HepG2 (cell line): Measurements from ENCODE around the gene MYD88. TPM values are rescaled to one million over a fixed set of nuclear protein-coding genes. Genes with fewer than 3 reads are reported as not detected.

ENCODE experiments used
- FIP1L1 ChIP-seq: fragments of 200-400 bp; formaldehyde crosslinking; IDR thresholded peaks from 2 replicates; pipeline ENCODE4 v1.6.1; 2018; ENCODE audit warnings: low read depth, mild to moderate bottlenecking, low read length, moderate library complexity, borderline replicate concordance; ENCODE audit not compliant: insufficient read depth
- GATAD2A ChIP-seq: IDR thresholded peaks from 2 replicates; pipeline ENCODE4 v1.6.1; 2016
- IKZF4 ChIP-seq: sonication (generic); formaldehyde crosslinking; IDR thresholded peaks from 2 replicates; pipeline ENCODE4 v1.5.1; 2020; ENCODE audit warnings: borderline replicate concordance, mild to moderate bottlenecking, low read depth, missing genetic modification reagents; ENCODE audit errors: not compliant biosample characterization
- KLF11 ChIP-seq: IDR thresholded peaks from 2 replicates; pipeline ENCODE4 v1.6.1; 2016; ENCODE audit warnings: missing compliant biosample characterization
- MBD4 ChIP-seq: IDR thresholded peaks from 2 replicates; pipeline ENCODE4 v1.6.1; 2012; ENCODE audit warnings: low read length, inconsistent platforms, borderline replicate concordance
- NFIB ChIP-seq: sonication (generic); formaldehyde crosslinking; IDR thresholded peaks from 2 replicates; pipeline ENCODE4 v1.9.0; 2021; ENCODE audit warnings: missing genetic modification reagents, mild to moderate bottlenecking, borderline replicate concordance
- RELA ChIP-seq: sonication (generic); formaldehyde crosslinking; IDR thresholded peaks from 2 replicates; pipeline ENCODE4 v1.4.0; 2020; ENCODE audit warnings: missing genetic modification reagents
- THAP11 ChIP-seq: IDR thresholded peaks from 2 replicates; pipeline ENCODE4 v1.6.1; 2016; ENCODE audit warnings: missing biosample characterization, missing genetic modification reagents
- XBP1 ChIP-seq: sonication (generic); formaldehyde crosslinking; IDR thresholded peaks from 2 replicates; pipeline ENCODE4 v1.5.0; 2020; ENCODE audit warnings: missing genetic modification reagents
- ZNF260 ChIP-seq: sonication (generic); formaldehyde crosslinking; IDR thresholded peaks from 2 replicates; pipeline ENCODE4 v1.4.0; 2020; ENCODE audit warnings: missing genetic modification reagents, low read depth, mild to moderate bottlenecking, borderline replicate concordance
- ZNF34 ChIP-seq: sonication (generic); formaldehyde crosslinking; IDR thresholded peaks from 2 replicates; pipeline ENCODE4 v1.4.0; 2020; ENCODE audit warnings: mild to moderate bottlenecking, missing genetic modification reagents, borderline replicate concordance
- ZNF543 ChIP-seq: sonication (generic); formaldehyde crosslinking; IDR thresholded peaks from 2 replicates; pipeline ENCODE4 v1.4.0; 2020; ENCODE audit warnings: mild to moderate bottlenecking, missing genetic modification reagents
- ZNF615 ChIP-seq: sonication (generic); formaldehyde crosslinking; IDR thresholded peaks from 2 replicates; pipeline ENCODE4 v1.5.0; 2020; ENCODE audit warnings: mild to moderate bottlenecking, missing genetic modification reagents, borderline replicate concordance
- ZNF629 ChIP-seq: sonication (generic); formaldehyde crosslinking; conservative IDR thresholded peaks from 2 replicates; pipeline ENCODE4 v1.5.0; 2020; ENCODE audit warnings: missing genetic modification reagents
- ZNF672 ChIP-seq: sonication (generic); formaldehyde crosslinking; IDR thresholded peaks from 2 replicates; pipeline ENCODE4 v1.8.1; 2022; ENCODE audit warnings: missing genetic modification reagents
- polyA plus RNA-seq, 8 experiments: library from polyadenylated mRNA; depleted of rRNA in 3 of 8; stranded (reverse) in 7 of 8; unstranded in 1 of 8; fragments of >200 nt; fragmentation: Illumina TruSeq in 4 of 8; extraction: Trizol in 4 of 8; gene quantifications; 2 replicates each; pipeline versions ENCODE4 v1.2.1 to v1.2.3, GENCODE V29; 2011 to 2016; ENCODE audit warnings: low read depth in 4 of 8, missing spikeins in 1 of 8, mixed read lengths in 1 of 8; ENCODE audit not compliant: insufficient read depth in 1 of 8
- total RNA-seq, 5 experiments: library from RNA; depleted of rRNA; stranded (reverse); fragments of >200 nt; fragmentation: Illumina TruSeq; extraction: Trizol; gene quantifications; 2 replicates each; pipeline ENCODE4 v1.2.3, GENCODE V29; 2016; ENCODE audit warnings: low read depth in 1 of 5
- TF ChIP-seq, protein P1 (sequence below): IDR thresholded peaks from 2 replicates; pipeline ENCODE4 v1.6.1; 2016; ENCODE audit warnings: low read depth, missing genetic modification reagents, missing compliant biosample characterization
- TF ChIP-seq, protein P2 (sequence below): sonication (generic); formaldehyde crosslinking; IDR thresholded peaks from 2 replicates; pipeline ENCODE4 v1.4.0; 2020; ENCODE audit warnings: mild to moderate bottlenecking, low read depth, missing genetic modification reagents
- TF ChIP-seq, protein P3 (sequence below): sonication (generic); formaldehyde crosslinking; conservative IDR thresholded peaks from 2 replicates; pipeline ENCODE4 v1.4.0; 2020; ENCODE audit warnings: missing genetic modification reagents
- TF ChIP-seq, protein P4 (sequence below): sonication (generic); formaldehyde crosslinking; IDR thresholded peaks from 2 replicates; pipeline ENCODE4 v1.4.0; 2020; ENCODE audit warnings: mild to moderate bottlenecking, missing genetic modification reagents
- TF ChIP-seq, protein P5 (sequence below): sonication (generic); formaldehyde crosslinking; IDR thresholded peaks from 2 replicates; pipeline ENCODE4 v1.5.1; 2020; ENCODE audit warnings: missing genetic modification reagents, mild to moderate bottlenecking, borderline replicate concordance

The MYD88 gene
- total and polyA plus RNA-seq, 2 of the 13 experiments (the other 11 are each of a cell fraction or from before 2014, with no cell fraction given): 7.6 to 32.7 TPM

DNA sequence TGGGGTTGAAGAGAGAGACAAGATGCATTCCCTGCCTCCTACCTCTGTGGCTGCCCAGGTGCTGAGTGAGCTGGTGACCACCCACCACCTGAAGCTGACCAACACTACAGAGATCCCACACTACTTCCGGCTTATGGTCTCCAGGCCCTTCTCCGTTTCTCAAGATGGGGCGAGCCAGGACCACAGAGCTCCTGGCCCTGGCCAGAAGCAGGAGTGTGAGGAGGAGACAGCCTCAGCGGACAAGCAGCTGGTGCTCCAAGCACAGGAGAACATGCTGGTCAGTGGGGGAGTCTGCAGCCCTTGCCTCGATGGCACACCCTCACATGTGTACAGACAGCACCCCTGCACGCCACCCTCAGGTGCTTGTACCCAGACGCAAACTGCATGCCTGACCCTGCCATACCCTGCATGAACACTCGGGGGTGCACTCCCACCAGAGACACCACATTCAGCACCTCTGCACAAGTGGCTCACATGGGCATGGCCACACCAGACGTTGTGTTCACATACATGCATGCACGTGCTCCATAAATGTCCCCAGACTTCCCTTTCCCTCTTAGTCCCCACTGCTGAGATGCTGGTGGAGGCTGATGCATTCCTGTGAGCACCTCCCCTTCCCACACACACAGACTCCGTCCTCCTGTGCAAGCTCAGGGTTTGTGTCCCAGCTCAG is 20.6 kb upstream of the MYD88 start (continued):
- TF ChIP-seq NFIB (no peak), ZNF629 (CRISPR knock-in tag) (no peak), ZNF672 (CRISPR knock-in tag) (no peak), THAP11 (CRISPR knock-in tag) (0 out of 2 replicates have a peak, but pooled peaks have one; percentile 30), ZNF615 (CRISPR knock-in tag) (no peak), GATAD2A (CRISPR knock-in tag) (peak; percentile 47; the same call in 1 of the 2 replicates), ZNF34 (0 out of 2 replicates have a peak, but pooled peaks have one; percentile 30), ZNF543 (no peak), XBP1 (no peak), ZNF260 (no peak), IKZF4 (CRISPR knock-in tag) (no peak), MBD4 (no peak), KLF11 (no peak), FIP1L1 (no peak), RELA (CRISPR knock-in tag) (no peak)
- TF ChIP-seq, protein P1, sequence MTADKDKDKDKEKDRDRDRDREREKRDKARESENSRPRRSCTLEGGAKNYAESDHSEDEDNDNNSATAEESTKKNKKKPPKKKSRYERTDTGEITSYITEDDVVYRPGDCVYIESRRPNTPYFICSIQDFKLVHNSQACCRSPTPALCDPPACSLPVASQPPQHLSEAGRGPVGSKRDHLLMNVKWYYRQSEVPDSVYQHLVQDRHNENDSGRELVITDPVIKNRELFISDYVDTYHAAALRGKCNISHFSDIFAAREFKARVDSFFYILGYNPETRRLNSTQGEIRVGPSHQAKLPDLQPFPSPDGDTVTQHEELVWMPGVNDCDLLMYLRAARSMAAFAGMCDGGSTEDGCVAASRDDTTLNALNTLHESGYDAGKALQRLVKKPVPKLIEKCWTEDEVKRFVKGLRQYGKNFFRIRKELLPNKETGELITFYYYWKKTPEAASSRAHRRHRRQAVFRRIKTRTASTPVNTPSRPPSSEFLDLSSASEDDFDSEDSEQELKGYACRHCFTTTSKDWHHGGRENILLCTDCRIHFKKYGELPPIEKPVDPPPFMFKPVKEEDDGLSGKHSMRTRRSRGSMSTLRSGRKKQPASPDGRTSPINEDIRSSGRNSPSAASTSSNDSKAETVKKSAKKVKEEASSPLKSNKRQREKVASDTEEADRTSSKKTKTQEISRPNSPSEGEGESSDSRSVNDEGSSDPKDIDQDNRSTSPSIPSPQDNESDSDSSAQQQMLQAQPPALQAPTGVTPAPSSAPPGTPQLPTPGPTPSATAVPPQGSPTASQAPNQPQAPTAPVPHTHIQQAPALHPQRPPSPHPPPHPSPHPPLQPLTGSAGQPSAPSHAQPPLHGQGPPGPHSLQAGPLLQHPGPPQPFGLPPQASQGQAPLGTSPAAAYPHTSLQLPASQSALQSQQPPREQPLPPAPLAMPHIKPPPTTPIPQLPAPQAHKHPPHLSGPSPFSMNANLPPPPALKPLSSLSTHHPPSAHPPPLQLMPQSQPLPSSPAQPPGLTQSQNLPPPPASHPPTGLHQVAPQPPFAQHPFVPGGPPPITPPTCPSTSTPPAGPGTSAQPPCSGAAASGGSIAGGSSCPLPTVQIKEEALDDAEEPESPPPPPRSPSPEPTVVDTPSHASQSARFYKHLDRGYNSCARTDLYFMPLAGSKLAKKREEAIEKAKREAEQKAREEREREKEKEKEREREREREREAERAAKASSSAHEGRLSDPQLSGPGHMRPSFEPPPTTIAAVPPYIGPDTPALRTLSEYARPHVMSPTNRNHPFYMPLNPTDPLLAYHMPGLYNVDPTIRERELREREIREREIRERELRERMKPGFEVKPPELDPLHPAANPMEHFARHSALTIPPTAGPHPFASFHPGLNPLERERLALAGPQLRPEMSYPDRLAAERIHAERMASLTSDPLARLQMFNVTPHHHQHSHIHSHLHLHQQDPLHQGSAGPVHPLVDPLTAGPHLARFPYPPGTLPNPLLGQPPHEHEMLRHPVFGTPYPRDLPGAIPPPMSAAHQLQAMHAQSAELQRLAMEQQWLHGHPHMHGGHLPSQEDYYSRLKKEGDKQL (CRISPR knock-in tag): no peak
- TF ChIP-seq, protein P2, sequence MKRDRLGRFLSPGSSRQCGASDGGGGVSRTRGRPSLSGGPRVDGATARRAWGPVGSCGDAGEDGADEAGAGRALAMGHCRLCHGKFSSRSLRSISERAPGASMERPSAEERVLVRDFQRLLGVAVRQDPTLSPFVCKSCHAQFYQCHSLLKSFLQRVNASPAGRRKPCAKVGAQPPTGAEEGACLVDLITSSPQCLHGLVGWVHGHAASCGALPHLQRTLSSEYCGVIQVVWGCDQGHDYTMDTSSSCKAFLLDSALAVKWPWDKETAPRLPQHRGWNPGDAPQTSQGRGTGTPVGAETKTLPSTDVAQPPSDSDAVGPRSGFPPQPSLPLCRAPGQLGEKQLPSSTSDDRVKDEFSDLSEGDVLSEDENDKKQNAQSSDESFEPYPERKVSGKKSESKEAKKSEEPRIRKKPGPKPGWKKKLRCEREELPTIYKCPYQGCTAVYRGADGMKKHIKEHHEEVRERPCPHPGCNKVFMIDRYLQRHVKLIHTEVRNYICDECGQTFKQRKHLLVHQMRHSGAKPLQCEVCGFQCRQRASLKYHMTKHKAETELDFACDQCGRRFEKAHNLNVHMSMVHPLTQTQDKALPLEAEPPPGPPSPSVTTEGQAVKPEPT (CRISPR knock-in tag): no peak
- TF ChIP-seq, protein P3, sequence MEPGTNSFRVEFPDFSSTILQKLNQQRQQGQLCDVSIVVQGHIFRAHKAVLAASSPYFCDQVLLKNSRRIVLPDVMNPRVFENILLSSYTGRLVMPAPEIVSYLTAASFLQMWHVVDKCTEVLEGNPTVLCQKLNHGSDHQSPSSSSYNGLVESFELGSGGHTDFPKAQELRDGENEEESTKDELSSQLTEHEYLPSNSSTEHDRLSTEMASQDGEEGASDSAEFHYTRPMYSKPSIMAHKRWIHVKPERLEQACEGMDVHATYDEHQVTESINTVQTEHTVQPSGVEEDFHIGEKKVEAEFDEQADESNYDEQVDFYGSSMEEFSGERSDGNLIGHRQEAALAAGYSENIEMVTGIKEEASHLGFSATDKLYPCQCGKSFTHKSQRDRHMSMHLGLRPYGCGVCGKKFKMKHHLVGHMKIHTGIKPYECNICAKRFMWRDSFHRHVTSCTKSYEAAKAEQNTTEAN: no peak
- TF ChIP-seq, protein P4, sequence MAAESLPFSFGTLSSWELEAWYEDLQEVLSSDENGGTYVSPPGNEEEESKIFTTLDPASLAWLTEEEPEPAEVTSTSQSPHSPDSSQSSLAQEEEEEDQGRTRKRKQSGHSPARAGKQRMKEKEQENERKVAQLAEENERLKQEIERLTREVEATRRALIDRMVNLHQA (CRISPR knock-in tag): no peak
- TF ChIP-seq, protein P5, sequence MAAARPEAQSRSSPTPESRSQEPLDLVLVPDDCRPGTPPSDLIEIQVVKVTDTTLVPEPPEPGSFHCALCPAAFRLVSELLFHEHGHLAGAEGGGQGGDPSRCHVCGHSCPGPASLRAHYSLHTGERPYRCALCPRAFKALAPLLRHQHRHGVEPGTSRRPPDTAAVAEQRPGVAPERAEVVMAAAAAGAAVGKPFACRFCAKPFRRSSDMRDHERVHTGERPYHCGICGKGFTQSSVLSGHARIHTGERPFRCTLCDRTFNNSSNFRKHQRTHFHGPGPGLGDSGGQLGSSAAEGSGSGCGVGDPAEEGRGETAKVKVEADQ (CRISPR knock-in tag): no peak
